ENCODE results near the gene NBAS. TPM values are rescaled to one million over a fixed set of nuclear protein-coding genes. Genes with fewer than 3 reads are reported as not detected.

NBAS gene
- total and polyA plus RNA-seq, 2 of the 4 experiments (the other 2 are of a cell fraction) = 22.3 to 105 TPM

- POLR2A ChIA-PET (ENCODE audit: unreplicated experiment) = no interaction called here
- H2BK20ac ChIP-seq (ENCODE audit: low read depth, low read length) = no peak overlapping the region
- no peak overlapping the region for H2AK9ac ChIP-seq (replicated peaks; ENCODE audit: low read depth, low read length, poor library complexity)
- no peak for TF ChIP-seq FOS (IDR thresholded peaks at IDR 0.05; ENCODE audit: low read depth, low read length)
- TF ChIP-seq ELK1 (IDR thresholded peaks at IDR 0.05; ENCODE audit: borderline replicate concordance, low read depth, low read length) = no peak
- TF ChIP-seq MXI1 (IDR thresholded peaks at IDR 0.05; ENCODE audit: borderline replicate concordance, low read depth, low read length) = no peak
- TF ChIP-seq CTCF (conservative IDR thresholded peaks at IDR 0.05; ENCODE audit: low read depth, low read length) = no peak
- TF ChIP-seq NFE2L2 (IDR thresholded peaks at IDR 0.05; ENCODE audit: low read depth, low read length) = no peak
- no peak for TF ChIP-seq RAD21 (IDR thresholded peaks at IDR 0.05; ENCODE audit: low read length)
- no peak for TF ChIP-seq POLR2A (IDR thresholded peaks at IDR 0.05; ENCODE audit: low read depth, low read length)
- no peak for TF ChIP-seq CEBPB (IDR thresholded peaks at IDR 0.05; ENCODE audit: low read depth, low read length)
- no peak for TF ChIP-seq RCOR1 (IDR thresholded peaks at IDR 0.05; ENCODE audit: insufficient replicate concordance, low read length)
- TF ChIP-seq USF2 (IDR thresholded peaks at IDR 0.05; ENCODE audit: low read depth, low read length) = no peak
- no peak overlapping the region for H3K4me3 ChIP-seq (ENCODE audit: insufficient read depth, low read depth, low read length)
- no peaks in the 10 kb centered on the region for H4K20me1 ChIP-seq (ENCODE audit: insufficient read depth, low read length)
- H3K4me2 ChIP-seq (ENCODE audit: low read depth, low read length) = no peak overlapping the region
- H3K9me3 ChIP-seq (ENCODE audit: control insufficient read depth, insufficient read depth, low read length) = no peaks in the 10 kb centered on the region
- no peak overlapping the region for H2AK5ac ChIP-seq (ENCODE audit: low read depth, low read length)
- dilution Hi-C loops (cut with HindIII; ENCODE audit: low sequenced_read_pairs, unreplicated experiment) = no loop called here
- 100% methylated on average over 3 of the region's 8 CpGs; no CpG with 5 or more reads in 1 of the 2 experiments for WGBS, 2 experiments (ENCODE audit: extremely low coverage in 2 of 2, insufficient read length in 1 of 2)
- peaks cover 16% of the 10 kb centered on the region for H3K4me1 ChIP-seq (ENCODE audit: control insufficient read depth, insufficient read depth, low read length)
- H3K27me3 ChIP-seq (ENCODE audit: control insufficient read depth, insufficient read depth, low read length) = no peaks in the 10 kb centered on the region
- H2BK15ac ChIP-seq (ENCODE audit: low read depth, low read length) = no peak overlapping the region
- no peak overlapping the region for H3K9ac ChIP-seq (ENCODE audit: low read depth, low read length)
- peaks cover 3 to 11% of the 10 kb centered on the region in 2 experiments; a peak in 1 of 4 replicates for H3K79me1 ChIP-seq (ENCODE audit: low read depth in 1 of 2, low read length in 2 of 2)
- intact Hi-C loops (cut with micrococcal nuclease) = loop anchor here (10.0 kb wide), 1 partner anchor 391 kb away; the partner anchor contains the start of gene NBAS
- no peak overlapping the region for H2AFZ ChIP-seq (replicated peaks; ENCODE audit: low read length, poor library complexity)
- H2BK5ac ChIP-seq (ENCODE audit: low read depth, low read length, poor library complexity, severe bottlenecking) = no peak overlapping the region
- H3K23ac ChIP-seq (ENCODE audit: low read depth, low read length) = no peak overlapping the region
- no TSS peak for BruUV-seq (replicated peaks)
- H3K36me3 ChIP-seq (ENCODE audit: control insufficient read depth, insufficient read depth, low read length) = 0 out of 2 replicates have a peak, but pooled peaks cover 1% of the 10 kb centered on the region
- DNase-seq (no peak), ATAC-seq (ENCODE audit: low read depth) (no peak)
- in situ Hi-C loops (cut with MboI; ENCODE audit: low sequenced_read_pairs) = no loop called here
- H3K14ac ChIP-seq (replicated peaks; ENCODE audit: low read depth, low read length) = no peak overlapping the region
- H3K56ac ChIP-seq (ENCODE audit: extremely low read depth, insufficient read depth, low read length) = no peak overlapping the region
- no peak overlapping the region for H3K27ac ChIP-seq (ENCODE audit: insufficient read depth, low read length)
- H4K8ac ChIP-seq (ENCODE audit: low read depth in 2 of 2, low read length in 2 of 2) = no peak overlapping the region
- peaks cover 11% of the 10 kb centered on the region for H3K9me1 ChIP-seq (ENCODE audit: insufficient read depth, low read length)
- H3K4ac ChIP-seq (ENCODE audit: low read depth, low read length) = no peak overlapping the region
- no peak overlapping the region for H4K5ac ChIP-seq (ENCODE audit: low read depth, low read length)
- H2BK120ac ChIP-seq (ENCODE audit: low read depth, low read length) = no peak overlapping the region
- CTCF ChIA-PET = no interaction called here
- no peak overlapping the region for H3K18ac ChIP-seq (ENCODE audit: low read depth, low read length)
- H4K91ac ChIP-seq (ENCODE audit: insufficient read depth, low read depth, low read length) = no peak overlapping the region
Measured at GRCh38 chr2:15173501-15173900, 387.6 kb downstream of the NBAS start.

Data from IMR-90 (cell line).